HEK293 (cell line): ENCODE data around the gene HOGA1.

Experiments used
- CTCF ChIA-PET: fragments of 350-600 bp; formaldehyde crosslinking; extraction: SDS; loops from one replicate; lab custom pipeline; 2021; ENCODE audit warnings: antibody characterized with exemption; lab: Yijun Ruan, JAX
- POLR2A ChIA-PET: fragments of 300-600 bp; formaldehyde crosslinking; extraction: SDS; loops from one replicate; lab custom pipeline; 2020; ENCODE audit warnings: antibody characterized with exemption, inconsistent platforms; lab: Yijun Ruan, JAX
- H3K27ac ChIP-seq: fragments of 200-500 bp; sonication (Bioruptor generic); 2 replicates; pipeline ENCODE4 v1.5.1; 2014; ENCODE audit warnings: low read depth, low read length, control low read depth, inconsistent platforms; ENCODE audit errors: extremely low read depth
- H3K36me3 ChIP-seq, 2 experiments: fragments of 200-500 bp in 1 of 2; sonication (Bioruptor generic) in 1 of 2; 1 replicate in 1 of 2; 2 replicates in 1 of 2; pipeline ENCODE4 v1.5.1; 2014 to 2017; ENCODE audit warnings: inconsistent platforms in 2 of 2, low read length in 2 of 2; ENCODE audit not compliant: control insufficient read depth in 2 of 2, insufficient read depth in 1 of 2
- H3K4me1 ChIP-seq: fragments of 200-500 bp; sonication (Bioruptor generic); 2 replicates; pipeline ENCODE4 v1.5.1; 2014; ENCODE audit warnings: mild to moderate bottlenecking, low read length, inconsistent platforms; ENCODE audit not compliant: control insufficient read depth, insufficient read depth
- H3K4me3 ChIP-seq: 2 replicates; pipeline ENCODE4 v1.5.1; 2011; ENCODE audit warnings: low read depth, mild to moderate bottlenecking, control low read depth, low read length, moderate library complexity
- H3K9me3 ChIP-seq: fragments of 200-500 bp; sonication (Bioruptor generic); 2 replicates; pipeline ENCODE4 v1.5.1; 2014; ENCODE audit warnings: low read depth, low read length, inconsistent platforms; ENCODE audit not compliant: control insufficient read depth, insufficient read depth
- CTCF ChIP-seq: fragments of 450-650 bp; formaldehyde crosslinking; IDR thresholded peaks from 2 replicates; pipeline ENCODE4 v1.5.1; 2016; ENCODE audit warnings: missing biosample characterization, missing genetic modification characterization
- EGR2 ChIP-seq: fragments of 450-650 bp; formaldehyde crosslinking; IDR thresholded peaks from 2 replicates; pipeline ENCODE4 v1.5.1; 2016; ENCODE audit warnings: low read depth, missing biosample characterization, missing genetic modification characterization
- GLIS2 ChIP-seq: fragments of 450-650 bp; formaldehyde crosslinking; IDR thresholded peaks from 2 replicates; pipeline ENCODE4 v1.5.1; 2016; ENCODE audit warnings: missing biosample characterization, missing genetic modification characterization
- IKZF3 ChIP-seq: fragments of 450-650 bp; IDR thresholded peaks from 2 replicates; pipeline ENCODE4 v1.5.0; 2018; ENCODE audit warnings: missing biosample characterization, mild to moderate bottlenecking, missing genetic modification characterization, moderate library complexity
- KLF10 ChIP-seq: fragments of 450-650 bp; IDR thresholded peaks from 2 replicates; pipeline ENCODE4 v1.5.1; 2018; ENCODE audit warnings: missing biosample characterization, mild to moderate bottlenecking, missing genetic modification characterization
- RBAK ChIP-seq: fragments of 450-650 bp; formaldehyde crosslinking; IDR thresholded peaks from 2 replicates; pipeline ENCODE4 v1.5.1; 2016; ENCODE audit warnings: missing biosample characterization, missing genetic modification characterization
- ZBTB11 ChIP-seq: fragments of 450-650 bp; formaldehyde crosslinking; conservative IDR thresholded peaks from 2 replicates; pipeline ENCODE4 v1.5.1; 2016; ENCODE audit warnings: low read depth, missing biosample characterization, missing genetic modification characterization
- ZFHX2 ChIP-seq: fragments of 450-650 bp; formaldehyde crosslinking; conservative IDR thresholded peaks from 2 replicates; pipeline ENCODE4 v1.5.1; 2016; ENCODE audit warnings: missing biosample characterization, missing genetic modification characterization
- ZFP37 ChIP-seq: fragments of 450-650 bp; formaldehyde crosslinking; IDR thresholded peaks from 2 replicates; pipeline ENCODE4 v1.5.1; 2016; ENCODE audit warnings: missing biosample characterization, missing genetic modification characterization
- ZIC2 ChIP-seq: fragments of 450-650 bp; formaldehyde crosslinking; IDR thresholded peaks from 2 replicates; pipeline ENCODE4 v1.5.1; 2016; ENCODE audit warnings: missing biosample characterization, missing genetic modification characterization
- ZNF19 ChIP-seq: fragments of 450-650 bp; formaldehyde crosslinking; IDR thresholded peaks from 2 replicates; pipeline ENCODE4; 2016; ENCODE audit warnings: missing biosample characterization, missing genetic modification characterization, low read depth
- ZNF239 ChIP-seq: fragments of 450-650 bp; formaldehyde crosslinking; IDR thresholded peaks from 2 replicates; pipeline ENCODE4 v1.5.1; 2016; ENCODE audit warnings: missing biosample characterization, missing genetic modification characterization
- ZNF394 ChIP-seq: fragments of 450-650 bp; formaldehyde crosslinking; IDR thresholded peaks from 2 replicates; pipeline ENCODE4 v1.5.1; 2016; ENCODE audit warnings: missing biosample characterization, missing genetic modification characterization, mild to moderate bottlenecking, moderate library complexity, borderline replicate concordance
- ZNF558 ChIP-seq: fragments of 450-650 bp; formaldehyde crosslinking; IDR thresholded peaks from 2 replicates; pipeline ENCODE4 v1.5.1; 2016; ENCODE audit warnings: missing biosample characterization, missing genetic modification characterization
- ZNF571 ChIP-seq: fragments of 450-650 bp; formaldehyde crosslinking; IDR thresholded peaks from 2 replicates; pipeline ENCODE4 v1.5.0; 2017; ENCODE audit warnings: missing biosample characterization, missing genetic modification characterization
- ZSCAN16 ChIP-seq: fragments of 450-650 bp; formaldehyde crosslinking; IDR thresholded peaks from 2 replicates; pipeline ENCODE4 v1.5.1; 2016; ENCODE audit warnings: missing biosample characterization, missing genetic modification characterization
- ZSCAN30 ChIP-seq: fragments of 450-650 bp; IDR thresholded peaks from 2 replicates; pipeline ENCODE4 v1.5.1; 2018; ENCODE audit warnings: missing biosample characterization, mild to moderate bottlenecking, missing genetic modification characterization, moderate library complexity

Gene HOGA1

GRCh38 chr10:97538839-97539238, 45.4 kb upstream of the HOGA1 start:
- no peak overlapping the region for H3K27ac ChIP-seq
- H3K4me1 ChIP-seq, result peaks cover 8% of the 10 kb centered on the region; the same call in 1 of the 2 replicates
- H3K4me3 ChIP-seq, result no peak overlapping the region
- no peaks in the 10 kb centered on the region for H3K9me3 ChIP-seq
- H3K36me3 ChIP-seq, result no peaks in the 10 kb centered on the region
- POLR2A ChIA-PET, result no interaction called here
- TF ChIP-seq ZBTB11 (tag by site-specific recombination), result no peak
- CTCF ChIA-PET, result interaction anchor here (0.6 to 5.7 kb wide), 6 partner anchors 9 to 132 kb away, joined by 3 to 27 read pairs (median 4); no protein-coding TSS in a partner anchor

DNA sequence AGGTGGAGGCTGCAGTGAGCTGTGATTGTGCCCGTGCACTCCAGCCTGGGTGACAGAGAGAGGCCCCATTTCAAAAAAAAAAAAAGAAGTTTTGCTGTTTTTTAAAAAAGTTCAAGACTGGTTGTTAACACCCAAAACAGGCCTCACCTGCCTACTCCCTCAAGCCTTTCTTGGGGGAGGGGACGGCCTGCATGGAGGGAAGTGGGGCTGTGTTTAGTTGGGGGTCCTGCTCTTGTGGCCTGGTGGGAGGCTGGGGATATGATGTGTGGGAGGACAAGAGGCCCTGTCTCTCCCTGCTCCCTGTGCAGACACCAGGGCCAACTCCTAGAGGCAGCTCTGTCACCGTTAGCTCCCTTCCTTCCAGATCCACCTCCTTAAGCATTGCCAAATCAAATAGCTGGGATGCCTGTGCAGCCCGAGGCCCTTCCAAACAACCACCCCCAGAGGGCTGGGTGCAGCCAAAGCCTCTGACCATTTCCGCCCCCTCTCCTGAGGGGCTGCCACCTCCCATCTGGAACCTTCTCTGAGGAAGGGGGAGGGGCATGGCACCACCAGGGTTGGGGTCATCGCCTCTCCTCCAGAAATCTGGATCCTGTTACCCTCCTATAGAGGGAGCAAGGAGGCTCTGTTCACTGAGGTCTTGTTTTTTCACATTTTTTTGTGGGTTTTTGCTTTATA, 44.5 kb upstream of the HOGA1 start:
- ChIA-PET CTCF (interaction anchor here (0.9 to 5.7 kb wide), 5 partner anchors 11 to 73 kb away, joined by 3 to 27 read pairs (median 4); no protein-coding TSS in a partner anchor), POLR2A (no interaction called here)
- Histone ChIP-seq H3K27ac (no peak overlapping the region), H3K36me3 (no peaks in the 10 kb centered on the region), H3K4me3 (no peak overlapping the region), H3K4me1 (peaks cover 8% of the 10 kb centered on the region; the same call in 1 of the 2 replicates), H3K9me3 (no peaks in the 10 kb centered on the region)
- TF ChIP-seq IKZF3 (tag by site-specific recombination), result no peak
- no peak for TF ChIP-seq ZNF394
- TF ChIP-seq ZNF19 (tag by site-specific recombination), result no peak
- TF ChIP-seq ZFP37, result no peak
- TF ChIP-seq CTCF (tag by site-specific recombination), result peak; percentile 17; the same call in 1 of the 2 replicates
- peak; percentile 72 for TF ChIP-seq ZFHX2 (tag by site-specific recombination)
- TF ChIP-seq RBAK (tag by site-specific recombination), result no peak
- no peak for TF ChIP-seq KLF10 (tag by site-specific recombination)
- no peak for TF ChIP-seq ZSCAN30 (tag by site-specific recombination)
- no peak for TF ChIP-seq ZNF571
- no peak for TF ChIP-seq ZNF558
- TF ChIP-seq EGR2, result peak; percentile 30; the same call in 1 of the 2 replicates
- TF ChIP-seq ZSCAN16, result 0 out of 2 replicates have a peak, but pooled peaks have one; percentile 53
- TF ChIP-seq GLIS2 (tag by site-specific recombination), result peak; percentile 23; the same call in 1 of the 2 replicates

- CTCF ChIA-PET, result interaction anchor here (0.6 to 5.7 kb wide), 3 partner anchors 12 to 68 kb away, joined by 4 to 27 read pairs (median 4); no protein-coding TSS in a partner anchor
- POLR2A ChIA-PET, result no interaction called here
- no peaks in the 10 kb centered on the region for H3K36me3 ChIP-seq
- H3K4me3 ChIP-seq, result no peak overlapping the region
- H3K9me3 ChIP-seq, result no peaks in the 10 kb centered on the region
- peaks cover 8% of the 10 kb centered on the region; the same call in 1 of the 2 replicates for H3K4me1 ChIP-seq
- TF ChIP-seq ZFHX2 (tag by site-specific recombination) (peak; percentile 91), ZNF239 (tag by site-specific recombination) (no peak), ZIC2 (tag by site-specific recombination) (peak; percentile 84), EGR2 (peak; percentile 78)
- TF ChIP-seq, all 188 proteins: peak for 3
- H3K27ac ChIP-seq, result no peak overlapping the region
These were observed 43.3 kb upstream of the HOGA1 start for GRCh38 chr10:97540669-97541500.
